HG02610 (cell line): Measurements from ENCODE around the gene CBY2.
"Not testable (repeated sequence)": the region's sequence is repeated elsewhere in the genome, so short reads cannot be mapped to it uniquely, and the experiment has no call there.

Source experiments
- ATAC-seq: cut with Tn5 transposase; IDR thresholded peaks from one replicate; pipeline ENCODE4 v1.9.1; 2021; ENCODE audit warnings: mild to moderate bottlenecking, moderate library complexity; ENCODE audit not compliant: unreplicated experiment

The CBY2 gene

GRCh38 chr13:45742985-45743384 lies 40.9 kb downstream of the CBY2 start:
- no peak for ATAC-seq

- no peak for ATAC-seq
These were observed 42.9 kb downstream of the CBY2 start for GRCh38 chr13:45744979-45745378.

DNA sequence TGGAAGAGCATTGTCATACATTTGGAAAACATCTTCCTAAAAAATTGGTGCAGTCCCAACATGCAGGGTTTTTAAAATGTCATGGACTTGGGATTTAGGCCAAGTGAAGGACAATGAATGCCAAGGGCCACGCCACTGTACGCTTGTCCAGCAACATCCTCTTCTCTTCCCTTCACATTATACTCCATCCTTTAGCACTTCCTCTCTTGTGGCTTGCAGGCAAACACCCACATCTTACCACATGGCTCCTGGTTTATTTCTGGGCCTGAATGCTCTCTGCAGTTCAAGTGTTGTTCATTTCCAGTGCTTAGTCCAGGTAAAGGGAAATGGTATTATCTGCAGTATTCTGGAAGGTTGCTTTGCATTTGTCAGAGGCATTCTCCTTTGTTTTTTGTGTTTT lies 45.0 kb downstream of the CBY2 start:
- ATAC-seq = no peak

DNA sequence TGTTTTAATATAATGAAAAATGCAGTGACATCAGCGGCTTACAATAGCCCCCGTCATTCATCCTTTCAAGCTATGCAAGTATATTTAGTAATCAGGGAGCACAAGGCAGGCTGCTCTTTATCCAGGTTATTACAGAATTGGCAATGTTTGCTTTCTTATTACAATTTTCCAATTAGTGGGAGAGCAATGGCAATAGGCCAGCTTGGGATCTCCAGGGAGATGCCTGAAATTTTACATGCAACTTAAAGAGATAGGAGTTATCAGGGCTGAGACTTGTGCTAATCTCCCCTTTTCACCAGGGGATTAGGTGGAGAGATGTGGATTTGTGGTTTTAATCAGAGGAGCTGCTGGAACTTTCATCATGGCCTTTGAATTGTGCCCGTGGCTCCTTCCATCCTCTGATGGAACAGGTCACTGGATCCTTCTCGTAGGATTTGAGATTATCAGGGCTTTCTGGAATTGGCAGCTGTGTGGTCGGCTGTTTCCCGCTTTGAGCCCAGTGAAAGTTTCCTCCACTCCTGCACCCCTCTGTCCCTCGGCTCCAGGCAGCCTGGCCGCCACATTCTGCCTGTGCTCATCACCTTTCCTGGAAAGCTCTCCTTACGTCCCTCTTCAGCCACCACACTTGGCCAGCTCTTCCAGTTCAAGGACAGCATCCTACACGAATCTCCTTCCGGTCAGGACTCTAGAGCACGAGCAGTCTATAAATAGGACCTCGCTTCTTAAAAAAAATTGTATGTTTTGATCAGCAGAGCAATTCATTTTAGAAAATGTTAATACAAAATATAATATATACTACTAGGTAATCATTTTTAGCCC lies 47.0 kb downstream of the CBY2 start:
- no peak for ATAC-seq

- no peak for ATAC-seq
These were observed 48.4 kb downstream of the CBY2 start for GRCh38 chr13:45750566-45750965.

- ATAC-seq = no peak
These were observed 49.8 kb downstream of the CBY2 start for GRCh38 chr13:45751885-45752284.

DNA sequence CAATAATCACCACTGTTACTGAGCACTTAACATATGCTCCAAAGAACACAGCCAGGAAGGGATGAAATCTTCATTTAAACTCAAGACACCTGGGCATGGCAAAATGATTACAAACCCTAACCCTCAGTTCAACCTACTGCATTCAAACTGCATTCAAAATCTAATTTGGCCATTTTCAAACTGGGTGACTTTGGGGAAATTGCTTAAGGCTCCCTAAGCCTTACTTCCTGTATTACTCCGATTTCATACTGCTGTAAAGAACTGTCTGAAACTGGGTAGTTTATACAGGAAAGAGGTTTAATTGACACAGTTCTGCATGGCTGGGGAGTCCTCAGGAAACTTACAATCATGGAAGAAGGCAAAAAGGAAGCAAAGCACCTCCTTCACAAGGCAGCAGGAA lies 50.4 kb downstream of the CBY2 start:
- ATAC-seq = no peak

DNA sequence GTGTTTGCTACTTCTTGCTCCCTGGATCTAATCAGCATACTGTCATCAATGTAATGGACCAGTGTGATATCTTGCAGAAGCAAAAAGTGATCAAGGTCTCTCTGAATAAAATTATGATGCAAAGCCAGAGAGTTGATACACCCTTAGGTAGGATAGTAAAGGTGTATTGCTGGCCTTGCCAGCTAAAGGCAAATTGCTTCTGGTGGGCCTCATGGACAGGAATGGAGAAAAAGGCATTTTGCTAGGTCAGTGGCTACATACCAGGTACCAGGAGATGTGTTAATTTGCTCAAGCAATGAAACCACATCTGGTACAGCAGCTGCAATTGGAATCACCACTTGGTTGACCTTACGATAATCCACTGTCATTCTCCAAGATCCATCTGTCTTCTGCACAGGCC lies 54.4 kb downstream of the CBY2 start:
- not testable (repeated sequence) for ATAC-seq

GRCh38 chr13:45757589-45757988 lies 55.5 kb downstream of the CBY2 start:
- not testable (repeated sequence) for ATAC-seq

- no peak for ATAC-seq
These were observed 61.3 kb downstream of the CBY2 start for GRCh38 chr13:45763419-45763818.
